NCI-H774 (cell line): ENCODE data around the gene TECR.
"Not testable (repeated sequence)": the region's sequence is repeated elsewhere in the genome, so short reads cannot be mapped to it uniquely, and the experiment has no call there.

ENCODE experiments used
- DNase-seq: peaks from one replicate; lab custom pipeline; 2025; lab: John Stamatoyannopoulos, UW

TECR gene

GRCh38 chr19:14589433-14589832 is 60.0 kb downstream of the TECR start:
- DNase-seq, result not testable (repeated sequence)

GRCh38 chr19:14595558-14595957 is 66.2 kb downstream of the TECR start:
- no peak for DNase-seq

- DNase-seq, result no peak
These were observed 70.3 kb downstream of the TECR start for GRCh38 chr19:14599548-14600147.

- no peak for DNase-seq
These were observed 74.6 kb downstream of the TECR start for GRCh38 chr19:14603990-14604387.

GRCh38 chr19:14606627-14607026 is 77.2 kb downstream of the TECR start:
- DNase-seq, result no peak

- no peak for DNase-seq
These were observed 81.7 kb downstream of the TECR start for GRCh38 chr19:14611051-14611450.

GRCh38 chr19:14612242-14612641 is 82.8 kb downstream of the TECR start:
- not testable (repeated sequence) for DNase-seq

GRCh38 chr19:14612657-14613056 is 83.3 kb downstream of the TECR start:
- no peak for DNase-seq

- DNase-seq, result not testable (repeated sequence)
These were observed 84.2 kb downstream of the TECR start for GRCh38 chr19:14613399-14614098.

GRCh38 chr19:14614099-14614412 is 84.7 kb downstream of the TECR start:
- DNase-seq, result no peak
